Right atrium auricular region (tissue), 2 donors: ENCODE results near the gene TBC1D20. TPM values are rescaled to one million over a fixed set of nuclear protein-coding genes. Genes with fewer than 3 reads are reported as not detected.
A peak's percentile ranks its signal among the peaks of the same experiment; 100 is the strongest.

ENCODE experiments used
- DNase-seq: peaks from one replicate; pipeline ENCODE4 v3.0.0-alpha.2; 2019; ENCODE audit warnings: low spot score
- H3K27ac ChIP-seq, 2 donors: fragments of 200-600 bp; sonication (generic); 1 replicate in 1 of 2; 2 replicates in 1 of 2; pipeline ENCODE4 v1.5.1; 2016 to 2019
- H3K27me3 ChIP-seq, 2 donors: fragments of 200-600 bp; sonication (generic); one replicate each; pipeline versions ENCODE4 v1.5.1 to v1.6.0; 2017 to 2019
- H3K36me3 ChIP-seq: fragments of 200-600 bp; sonication (generic); one replicate; pipeline ENCODE4 v1.5.1; 2016
- H3K4me1 ChIP-seq, 2 donors: fragments of 200-600 bp; sonication (generic); one replicate each; pipeline versions ENCODE4 v1.5.1 to v1.6.0; 2017 to 2019
- H3K4me3 ChIP-seq, 2 donors: fragments of 200-600 bp; sonication (generic); 1 replicate in 1 of 2; 2 replicates in 1 of 2; pipeline ENCODE4 v1.5.1; 2017 to 2019; ENCODE audit warnings: mild to moderate bottlenecking in 1 of 2, moderate library complexity in 1 of 2
- H3K9me3 ChIP-seq, 2 donors: fragments of 200-600 bp; sonication (generic); one replicate each; pipeline ENCODE4 v1.5.1; 2019
- CTCF ChIP-seq, 2 donors: fragments of 200-600 bp; sonication (generic); IDR thresholded peaks; one replicate each; pipeline ENCODE4 v1.5.1; 2019; ENCODE audit warnings: antibody characterized with exemption in 2 of 2
- total RNA-seq, 2 donors: library from RNA; depleted of rRNA; stranded (reverse); fragments of >200 nt; gene quantifications; one replicate each; pipeline ENCODE4 v1.1.0, GENCODE V29; 2016

Gene TBC1D20
- total RNA-seq, 2 donors from 2014 or later, result 24.3 to 27.0 TPM

GRCh38 chr20:472889-473292 lies 10.6 kb upstream of the TBC1D20 start:
- H3K27ac ChIP-seq, result no peak overlapping the region
- H3K9me3 ChIP-seq, result no peaks in the 10 kb centered on the region
- no peak overlapping the region for H3K4me3 ChIP-seq
- H3K36me3 ChIP-seq, result no peaks in the 10 kb centered on the region
- no peak for TF ChIP-seq CTCF (IDR thresholded peaks at IDR 0.05)
- DNase-seq, result no peak
- no peaks in the 10 kb centered on the region for H3K4me1 ChIP-seq
- no peaks in the 10 kb centered on the region for H3K27me3 ChIP-seq

DNA sequence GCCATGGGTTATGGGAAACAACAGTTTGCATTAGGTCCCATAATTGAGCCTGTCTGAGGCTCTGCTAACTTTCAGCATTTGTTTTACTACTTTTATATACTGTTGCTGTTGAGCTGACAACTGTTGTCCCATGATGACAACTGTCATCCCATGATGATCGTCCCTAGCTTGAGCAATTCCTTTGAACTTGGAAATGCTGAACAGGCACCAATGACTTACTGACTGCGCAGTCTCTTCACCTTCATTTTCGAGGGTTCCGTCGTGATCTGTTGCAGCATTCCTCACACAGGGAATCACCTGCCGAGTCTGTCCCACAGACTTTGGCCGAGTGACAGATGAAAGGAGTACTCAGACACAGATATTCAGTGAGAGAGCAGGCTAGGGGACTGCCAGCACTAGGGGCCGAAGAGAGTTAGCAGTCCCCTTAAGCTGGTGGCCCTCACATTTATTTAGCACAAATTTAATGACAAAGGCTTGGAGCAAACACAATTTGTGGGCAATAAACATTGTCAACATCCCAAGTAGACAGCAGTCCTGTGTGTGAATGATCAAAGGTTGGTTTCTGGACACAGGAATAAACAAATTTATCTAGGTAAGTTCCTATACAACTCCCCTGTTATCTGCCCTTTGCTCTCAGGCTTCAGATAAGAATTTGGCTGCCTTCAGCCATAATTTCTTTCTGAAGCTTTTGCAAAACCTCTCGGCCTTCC lies 10.0 kb upstream of the TBC1D20 start:
- no peak overlapping the region for H3K27ac ChIP-seq

GRCh38 chr20:469746-470490 lies 7.6 kb upstream of the TBC1D20 start:
- H3K4me3 ChIP-seq, result no peak overlapping the region
- no peak for DNase-seq
- H3K27me3 ChIP-seq, result no peaks in the 10 kb centered on the region
- H3K36me3 ChIP-seq, result no peaks in the 10 kb centered on the region
- no peaks in the 10 kb centered on the region for H3K4me1 ChIP-seq
- no peak overlapping the region for H3K27ac ChIP-seq
- TF ChIP-seq CTCF (IDR thresholded peaks at IDR 0.05), result no peak
- no peaks in the 10 kb centered on the region for H3K9me3 ChIP-seq

More for the DNA sequence above, 10.0 kb upstream of the TBC1D20 start:
- no peak for DNase-seq
- H3K4me3 ChIP-seq, result no peak overlapping the region
- H3K4me1 ChIP-seq, result no peaks in the 10 kb centered on the region
- H3K9me3 ChIP-seq, result no peaks in the 10 kb centered on the region
- no peaks in the 10 kb centered on the region for H3K27me3 ChIP-seq
- no peaks in the 10 kb centered on the region for H3K36me3 ChIP-seq
- TF ChIP-seq CTCF (IDR thresholded peaks at IDR 0.05), result no peak

DNA sequence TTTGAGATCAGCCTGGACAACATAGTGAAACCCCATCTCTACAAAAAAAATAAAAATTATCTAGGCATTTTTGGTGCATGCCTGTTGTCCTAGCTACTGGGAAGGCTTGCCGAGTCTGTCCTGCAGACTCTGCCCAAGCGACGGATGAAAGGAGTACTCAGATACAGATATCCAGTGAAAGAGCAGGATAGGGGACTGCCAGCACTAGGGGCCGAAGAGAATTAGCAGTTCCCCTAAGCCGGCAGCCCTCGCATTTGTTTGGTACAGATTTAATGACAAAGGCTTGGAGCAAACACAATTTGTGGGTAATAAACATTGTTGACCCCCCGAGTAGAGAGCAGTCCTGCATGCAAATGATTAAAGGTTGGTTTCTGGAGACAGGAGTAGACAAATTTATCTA lies 5.4 kb upstream of the TBC1D20 start:
- no peaks in the 10 kb centered on the region for H3K36me3 ChIP-seq
- no peak for TF ChIP-seq CTCF (IDR thresholded peaks at IDR 0.05)
- H3K4me1 ChIP-seq, result peaks cover 0 to 4% of the 10 kb centered on the region in 2 donors
- H3K27me3 ChIP-seq, result no peaks in the 10 kb centered on the region
- no peaks in the 10 kb centered on the region for H3K9me3 ChIP-seq
- H3K27ac ChIP-seq, result no peak overlapping the region
- DNase-seq, result no peak
- H3K4me3 ChIP-seq, result no peak overlapping the region

- Histone ChIP-seq H3K36me3 (no peaks in the 10 kb centered on the region), H3K27me3 (no peaks in the 10 kb centered on the region), H3K9me3 (no peaks in the 10 kb centered on the region), H3K27ac (peak overlapping the region; percentile 94 to 96), H3K4me3 (peak overlapping the region; percentile 83 to 94), H3K4me1 (peaks cover 0 to 39% of the 10 kb centered on the region in 2 donors)
- DNase-seq, result no peak
- TF ChIP-seq CTCF (IDR thresholded peaks at IDR 0.05), result no peak
These were observed 807 bp downstream of the TBC1D20 start for GRCh38 chr20:461254-462198.
